Urinary bladder (tissue), 2 donors: Measurements from ENCODE around the gene HOXA6. TPM values are rescaled to one million over a fixed set of nuclear protein-coding genes. Genes with fewer than 3 reads are reported as not detected.

ENCODE experiments used
- polyA plus RNA-seq: library from polyadenylated mRNA; stranded (reverse); fragments of 200-250 nt; gene quantifications from one replicate; pipeline ENCODE4 v1.2.3, GENCODE V29; 2013
- small RNA-seq: library from RNA; depleted of rRNA; stranded (forward); fragments of <200 nt; gene quantifications from one replicate; pipeline ENCODE3, GENCODE V24; 2014
- total RNA-seq: library from RNA; depleted of rRNA; stranded (reverse); fragments of >200 nt; gene quantifications from one replicate; pipeline ENCODE4 v1.2.3, GENCODE V29; 2014
- donor health status: healthy.

HOXA6 gene
- total and polyA plus RNA-seq, 2 donors, result 4.4 to 8.4 TPM

Small RNA genes within 50 kb of the gene (small RNA-seq; reads per million reads assigned to genes)
- gene AC004080.5 (not detected), gene RF01977 (not detected), gene RF02140 (not detected), gene RF02141 (not detected)

Other genes with a start within 250 kb of the HOXA6 start
- 2.0 TPM for gene HOXA1, start 51.8 kb downstream of the HOXA6 start, total RNA-seq
- gene HOXA1, start 51.8 kb downstream of the HOXA6 start, polyA plus RNA-seq, result 1.6 TPM
- gene HOXA2, start 45.1 kb downstream of the HOXA6 start, total RNA-seq, result 1.4 TPM
- 1.3 TPM for gene HOXA2, start 45.1 kb downstream of the HOXA6 start, polyA plus RNA-seq
- 1.0 TPM for gene HOXA4, start 17.0 kb downstream of the HOXA6 start, total RNA-seq
- 6.0 TPM for gene HOXA4, start 17.0 kb downstream of the HOXA6 start, polyA plus RNA-seq
- gene HOXA5, start 4.1 kb downstream of the HOXA6 start, total RNA-seq, result 12.5 TPM
- gene HOXA5, start 4.1 kb downstream of the HOXA6 start, polyA plus RNA-seq, result 9.9 TPM
- 9.0 TPM for gene HOXA3, start 4.8 kb upstream of the HOXA6 start, total RNA-seq
- gene HOXA3, start 4.8 kb upstream of the HOXA6 start, polyA plus RNA-seq, result 11.4 TPM
- 3.7 TPM for gene HOXA7, start 8.9 kb upstream of the HOXA6 start, total RNA-seq
- 14.2 TPM for gene HOXA7, start 8.9 kb upstream of the HOXA6 start, polyA plus RNA-seq
- 19.8 TPM for gene HOXA9, start 17.8 kb upstream of the HOXA6 start, total RNA-seq
- gene HOXA9, start 17.8 kb upstream of the HOXA6 start, polyA plus RNA-seq, result 20.5 TPM
- gene HOXA10, start 26.5 kb upstream of the HOXA6 start, total RNA-seq, result 23.2 TPM
- gene HOXA10, start 26.5 kb upstream of the HOXA6 start, polyA plus RNA-seq, result 44.9 TPM
- 9.3 TPM for gene HOXA11, start 37.5 kb upstream of the HOXA6 start, total RNA-seq
- gene HOXA11, start 37.5 kb upstream of the HOXA6 start, polyA plus RNA-seq, result 39.1 TPM
- 43.2 TPM for gene HOXA13, start 52.3 kb upstream of the HOXA6 start, total RNA-seq
- gene HOXA13, start 52.3 kb upstream of the HOXA6 start, polyA plus RNA-seq, result 24.4 TPM
- 1.1 TPM for gene EVX1, start 95.0 kb upstream of the HOXA6 start, total RNA-seq
- gene EVX1, start 95.0 kb upstream of the HOXA6 start, polyA plus RNA-seq, result 2.0 TPM